ENCODE results near the gene GALNT10. TPM values are rescaled to one million over a fixed set of nuclear protein-coding genes. Genes with fewer than 3 reads are reported as not detected.

GALNT10 gene
- total RNA-seq, 4 donors from 2014 or later = 5.6 to 22.9 (median 14.4) TPM

DNA sequence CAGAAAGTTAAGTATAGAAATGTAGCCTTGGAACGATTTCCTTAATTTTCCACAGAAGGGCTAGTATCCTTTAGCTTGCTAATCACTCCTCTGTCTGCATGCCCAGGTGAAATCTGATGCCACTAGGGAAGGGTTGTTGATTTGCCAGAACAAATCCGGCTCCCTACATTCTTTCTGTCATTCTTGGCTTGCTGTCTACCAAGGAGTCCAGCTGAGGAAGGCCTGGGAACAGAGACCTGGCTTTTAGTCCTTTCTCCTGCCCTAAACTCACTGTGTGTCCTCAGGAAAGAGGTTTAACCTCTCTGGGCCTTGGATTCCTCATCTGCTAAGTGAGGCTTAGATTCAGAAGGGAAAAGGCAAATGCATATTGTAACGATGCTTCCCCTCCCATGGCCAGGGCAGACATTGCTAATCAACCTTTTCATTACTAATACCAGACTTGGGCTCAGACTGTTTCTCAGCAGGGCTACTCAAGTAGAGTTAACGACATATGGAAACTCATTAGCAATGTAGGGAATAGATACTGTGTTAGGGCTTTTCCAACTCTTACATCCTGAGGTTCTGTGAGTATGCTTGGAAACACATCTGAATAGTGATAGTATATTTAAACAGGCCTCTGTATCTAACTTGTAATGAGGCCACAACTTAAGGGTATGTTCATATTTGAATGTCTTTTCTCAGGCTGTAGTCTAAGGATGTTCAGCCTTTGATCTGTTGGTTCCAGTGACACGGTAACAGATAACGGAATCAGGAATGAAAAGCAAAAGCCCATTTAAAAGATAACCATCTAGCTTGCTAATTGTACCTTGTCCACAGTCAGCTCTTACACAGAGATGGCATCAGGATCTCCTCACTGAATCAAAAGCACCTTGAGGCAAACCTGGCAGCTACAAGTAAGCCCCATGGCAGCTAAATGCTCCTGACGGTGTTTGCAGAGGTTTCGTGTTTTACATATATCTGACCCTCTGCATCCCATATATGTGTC, 4.1 kb downstream of the GALNT10 start:
- peak overlapping the region in 1 of 2 donors; percentile 27 for H3K27ac ChIP-seq
- no peaks in the 10 kb centered on the region for H3K9me3 ChIP-seq
- H3K27me3 ChIP-seq = no peaks in the 10 kb centered on the region
- DNase-seq = no peak
- TF ChIP-seq POLR2A (IDR thresholded peaks at IDR 0.05) = no peak
- TF ChIP-seq CTCF (IDR thresholded peaks at IDR 0.05) = no peak
- H3K36me3 ChIP-seq = no peaks in the 10 kb centered on the region
- peaks cover 4 to 10% of the 10 kb centered on the region in 2 donors for H3K4me1 ChIP-seq
- intact Hi-C loops (cut with DNase I; ENCODE audit: low total_unique reads) = no loop called here
- no peak overlapping the region for H3K4me3 ChIP-seq

- Histone ChIP-seq H3K27ac (no peak overlapping the region), H3K36me3 (no peaks in the 10 kb centered on the region), H3K9me3 (no peaks in the 10 kb centered on the region), H3K4me1 (peaks cover 4 to 5% of the 10 kb centered on the region in 2 donors), H3K4me3 (no peak overlapping the region), H3K27me3 (no peaks in the 10 kb centered on the region)
- intact Hi-C loops (cut with DNase I; ENCODE audit: low total_unique reads) = no loop called here
- no peak for TF ChIP-seq POLR2A (IDR thresholded peaks at IDR 0.05)
- no peak for TF ChIP-seq CTCF (IDR thresholded peaks at IDR 0.05)
- no peak for DNase-seq
Observed at GRCh38 chr5:154196281-154196680, 5.7 kb downstream of the GALNT10 start.

- Histone ChIP-seq H3K9me3 (no peaks in the 10 kb centered on the region), H3K27ac (no peak overlapping the region), H3K4me3 (no peak overlapping the region), H3K27me3 (no peaks in the 10 kb centered on the region), H3K36me3 (no peaks in the 10 kb centered on the region), H3K4me1 (peaks cover 0 to 4% of the 10 kb centered on the region in 2 donors)
- intact Hi-C loops (cut with DNase I; ENCODE audit: low total_unique reads) = no loop called here
- TF ChIP-seq POLR2A (IDR thresholded peaks at IDR 0.05) = no peak
- peak in 1 of 4 experiments; percentile 20 for TF ChIP-seq CTCF (IDR thresholded peaks at IDR 0.05)
- no peak for DNase-seq
Observed at GRCh38 chr5:154196955-154197652, 6.6 kb downstream of the GALNT10 start.

DNA sequence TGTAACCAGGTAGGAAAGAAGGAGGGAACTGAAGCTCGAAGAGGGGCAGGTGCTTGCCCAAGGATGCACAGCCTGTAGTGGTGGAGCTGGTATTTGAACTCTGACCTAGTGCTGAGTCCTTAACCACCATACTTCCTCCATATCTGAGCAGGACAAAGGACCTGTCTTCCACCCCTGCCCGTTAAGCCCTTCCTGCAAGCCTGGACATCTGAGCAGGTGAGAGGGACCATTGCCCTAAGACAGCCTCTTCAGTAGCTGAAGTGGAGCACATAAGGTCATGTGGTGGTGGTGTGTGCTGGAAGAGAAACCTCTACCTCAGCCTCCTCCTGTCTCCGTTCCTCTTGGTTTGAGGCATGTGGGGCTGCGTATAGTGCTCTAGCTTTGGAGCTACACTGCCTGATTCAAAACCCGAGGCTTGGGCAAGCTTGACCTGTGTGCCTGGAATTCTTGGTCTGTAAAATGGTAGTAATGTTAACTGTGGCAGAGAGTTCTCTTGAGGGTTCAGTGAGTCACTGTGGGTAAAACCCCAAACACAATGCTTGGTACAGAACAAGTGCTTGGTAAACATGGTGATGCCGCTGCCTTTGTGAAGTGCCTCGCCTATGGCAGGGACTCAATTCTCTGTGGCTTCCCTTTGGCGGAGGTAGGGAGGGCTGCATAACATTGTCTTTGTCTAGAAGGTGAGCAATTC, 7.4 kb downstream of the GALNT10 start:
- intact Hi-C loops (cut with DNase I; ENCODE audit: low total_unique reads) = no loop called here
- no peaks in the 10 kb centered on the region for H3K9me3 ChIP-seq

More for the DNA sequence above, 7.4 kb downstream of the GALNT10 start:
- no peak for DNase-seq
- Histone ChIP-seq H3K4me1 (peaks cover 0 to under 1% of the 10 kb centered on the region in 2 donors), H3K27me3 (no peaks in the 10 kb centered on the region), H3K4me3 (no peak overlapping the region), H3K27ac (no peak overlapping the region), H3K36me3 (no peaks in the 10 kb centered on the region)
- TF ChIP-seq POLR2A (IDR thresholded peaks at IDR 0.05) (no peak), CTCF (IDR thresholded peaks at IDR 0.05) (no peak)

Measured in uterus (tissue), 4 donors.